GM18873 (cell line): ENCODE results near the gene KCNJ4.

Experiments
- ATAC-seq: cut with Tn5 transposase; IDR thresholded peaks from one replicate; pipeline ENCODE4 v1.9.1; 2021; ENCODE audit warnings: mild to moderate bottlenecking, moderate library complexity, moderate number of reproducible peaks; ENCODE audit not compliant: unreplicated experiment, low FRiP score

The KCNJ4 gene

DNA sequence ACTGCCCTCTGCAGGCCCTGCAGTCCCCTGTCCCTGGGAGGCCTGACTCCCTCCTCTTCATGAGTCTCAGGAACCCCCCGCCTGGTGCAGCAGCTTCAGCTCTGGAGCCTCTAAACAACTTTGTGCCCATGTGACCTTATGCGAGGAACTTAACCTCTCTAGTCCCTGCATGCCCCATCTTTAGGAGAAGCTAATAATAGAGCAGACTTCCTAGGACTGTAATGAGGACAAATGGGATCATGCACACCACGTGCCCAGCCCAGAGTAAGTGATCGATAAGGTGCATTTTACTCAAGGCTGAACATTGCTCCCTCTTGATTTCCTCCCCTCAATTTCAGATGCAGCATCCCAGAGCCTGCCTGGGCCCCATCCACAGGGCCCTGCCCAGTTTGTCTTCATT lies 19.0 kb downstream of the KCNJ4 start:
- ATAC-seq: no peak

DNA sequence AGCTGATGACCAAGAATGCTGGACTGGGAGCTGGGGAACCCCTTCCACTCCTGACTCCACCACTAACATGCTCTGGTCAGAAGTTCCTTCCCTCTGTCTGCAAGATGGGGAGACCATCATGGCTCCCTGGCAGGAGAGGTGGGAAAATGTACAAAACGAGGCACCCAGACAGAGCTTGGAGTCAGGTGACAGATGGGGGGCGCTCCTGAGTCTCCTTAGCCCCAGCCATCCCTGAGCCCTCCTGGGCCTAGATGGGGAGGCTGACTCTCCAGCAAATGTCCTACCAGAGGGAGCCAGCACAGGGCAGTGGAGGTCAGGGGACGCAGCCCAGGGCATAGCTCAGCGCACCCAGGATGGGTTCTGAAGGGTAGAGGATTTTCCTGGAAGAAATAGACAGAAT lies 20.0 kb downstream of the KCNJ4 start:
- no peak for ATAC-seq

DNA sequence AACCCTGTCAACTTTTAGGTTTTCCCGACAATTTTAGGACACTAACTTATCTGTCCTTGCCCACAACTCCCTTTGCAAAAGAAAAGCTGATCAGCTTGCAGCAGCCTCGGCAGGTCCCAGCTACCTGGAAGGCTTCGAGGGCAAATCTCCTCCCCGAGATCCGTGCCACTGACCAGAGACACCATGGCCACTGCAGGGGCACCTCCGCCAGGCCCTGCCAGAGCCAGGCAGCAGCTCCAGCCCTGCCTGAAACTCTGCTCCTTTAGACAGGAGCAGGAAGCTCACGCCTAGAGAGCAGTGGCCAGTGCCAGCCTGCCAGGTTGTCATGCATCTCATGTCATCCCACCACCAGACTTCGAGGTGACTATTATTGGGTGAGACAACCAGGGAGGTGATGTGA lies 21.1 kb downstream of the KCNJ4 start:
- ATAC-seq: no peak

DNA sequence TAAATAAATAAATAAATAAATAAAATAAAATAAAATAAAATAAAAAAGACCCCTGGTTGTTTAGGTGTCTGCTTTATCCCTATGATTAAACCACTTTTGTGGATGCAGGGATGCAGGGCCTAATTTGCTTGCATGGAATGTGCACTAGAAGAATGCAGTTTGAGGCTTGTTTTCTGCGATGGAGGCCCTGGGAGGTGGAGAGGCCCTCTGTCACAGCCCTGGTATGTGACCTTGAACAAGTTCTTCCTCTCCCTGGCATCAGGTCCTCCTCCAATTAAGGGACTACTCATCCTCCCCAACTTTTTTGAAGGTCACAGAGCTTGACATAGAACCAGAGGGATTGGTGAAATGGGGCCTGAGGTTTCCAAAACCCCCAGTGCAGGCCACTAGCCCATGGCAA lies 22.7 kb downstream of the KCNJ4 start:
- ATAC-seq: no peak

DNA sequence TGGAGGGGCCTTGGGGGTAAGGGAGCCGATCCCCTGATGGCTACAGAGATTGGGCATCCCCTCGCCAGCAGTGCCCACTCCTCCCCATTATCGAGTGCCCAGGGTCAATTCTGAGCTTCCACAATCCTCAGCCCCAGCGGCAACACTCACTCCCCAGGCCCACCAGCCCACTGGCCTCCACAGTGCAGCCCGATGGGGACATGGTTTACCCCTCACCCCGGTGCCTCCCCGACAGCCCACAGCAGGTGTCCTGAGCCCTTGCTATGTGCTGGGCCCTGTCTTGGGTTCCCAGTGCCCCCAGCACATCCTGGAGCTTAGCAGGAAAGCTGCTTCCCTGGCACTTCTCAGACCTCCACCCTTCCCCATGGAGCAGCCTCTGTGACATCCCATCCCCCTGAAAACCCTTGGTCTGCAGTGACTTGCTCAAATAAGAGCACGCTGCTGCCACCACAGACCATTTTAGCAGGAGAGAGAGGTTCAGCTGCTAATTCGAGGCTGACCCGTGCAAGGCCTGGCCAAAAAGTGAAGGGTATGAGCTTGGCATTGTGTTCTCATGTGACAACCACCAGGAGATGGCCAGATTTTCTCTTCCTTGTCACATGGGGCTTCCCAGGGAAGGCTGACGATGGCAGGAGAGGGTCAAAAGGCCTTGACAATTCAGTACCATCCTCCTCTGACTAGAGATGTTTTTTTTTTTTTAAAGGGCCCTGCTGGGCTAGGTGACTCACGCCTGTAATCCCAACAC lies 23.6 kb downstream of the KCNJ4 start:
- no peak for ATAC-seq

DNA sequence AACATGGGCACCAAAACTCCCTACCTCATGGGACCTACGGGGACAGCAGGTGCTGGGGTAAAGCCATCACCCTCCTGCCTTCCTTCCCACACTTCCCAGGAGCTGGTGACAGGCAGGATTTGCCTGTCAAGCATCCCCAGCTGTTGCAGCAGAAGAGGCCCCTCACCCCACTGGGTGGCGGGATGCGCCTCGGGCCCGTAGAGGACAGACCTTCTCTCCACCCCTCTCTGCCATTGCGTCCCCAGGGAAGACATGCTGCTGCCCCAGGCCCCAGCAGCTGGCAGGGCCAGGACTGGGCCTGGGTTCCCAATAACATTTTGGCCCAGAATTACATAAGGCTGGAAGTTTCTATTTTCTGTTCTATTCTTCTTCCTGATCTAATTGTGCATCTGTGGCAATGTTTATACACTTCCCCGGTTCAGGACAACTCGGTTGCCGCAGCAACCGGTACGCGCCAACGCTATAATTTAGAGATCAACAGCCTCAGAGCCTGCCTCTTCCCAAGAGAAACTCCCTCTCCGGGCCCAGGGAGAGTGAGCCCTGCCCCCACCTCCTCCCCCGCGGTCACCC lies 25.4 kb downstream of the KCNJ4 start:
- no peak for ATAC-seq

DNA sequence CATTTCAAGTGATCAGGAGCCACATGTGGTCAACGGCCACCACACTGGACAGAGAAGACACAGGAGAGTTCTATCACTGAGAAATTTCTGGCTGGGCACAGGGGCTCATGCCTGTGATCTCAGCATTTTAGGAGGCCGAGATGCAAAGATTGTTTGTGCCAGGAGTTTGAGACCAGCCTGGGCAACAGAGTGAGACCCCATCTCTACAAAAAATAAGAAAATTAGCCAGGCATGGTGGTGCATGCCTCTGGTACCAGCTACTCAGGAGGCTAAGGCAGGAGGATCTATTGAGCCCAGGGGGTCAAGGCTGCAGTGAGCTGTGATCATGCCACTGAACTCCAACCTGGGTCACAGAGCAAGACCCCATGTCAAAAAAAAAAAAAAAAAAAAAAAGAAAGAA lies 26.3 kb downstream of the KCNJ4 start:
- no peak for ATAC-seq

DNA sequence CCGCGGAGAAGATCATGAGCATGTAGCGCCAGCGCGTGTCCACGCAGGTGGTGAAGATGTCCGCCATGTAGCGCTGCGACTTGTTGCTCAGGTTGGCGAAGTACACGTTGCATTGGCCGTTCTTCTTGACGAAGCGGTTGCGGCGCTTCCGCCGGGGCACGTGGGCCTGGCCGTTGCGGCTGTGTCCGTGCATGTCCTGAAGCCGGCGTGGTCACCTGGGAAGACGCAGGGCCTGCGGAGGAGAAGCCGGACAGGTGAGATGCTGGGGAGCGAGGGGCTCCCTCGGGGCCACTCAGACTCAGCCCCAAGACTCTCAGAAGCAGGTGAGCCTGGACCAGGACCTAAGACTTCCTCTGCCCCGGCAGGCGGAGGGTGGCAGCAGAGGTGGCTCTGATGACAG lies 27.1 kb downstream of the KCNJ4 start:
- ATAC-seq: no peak

DNA sequence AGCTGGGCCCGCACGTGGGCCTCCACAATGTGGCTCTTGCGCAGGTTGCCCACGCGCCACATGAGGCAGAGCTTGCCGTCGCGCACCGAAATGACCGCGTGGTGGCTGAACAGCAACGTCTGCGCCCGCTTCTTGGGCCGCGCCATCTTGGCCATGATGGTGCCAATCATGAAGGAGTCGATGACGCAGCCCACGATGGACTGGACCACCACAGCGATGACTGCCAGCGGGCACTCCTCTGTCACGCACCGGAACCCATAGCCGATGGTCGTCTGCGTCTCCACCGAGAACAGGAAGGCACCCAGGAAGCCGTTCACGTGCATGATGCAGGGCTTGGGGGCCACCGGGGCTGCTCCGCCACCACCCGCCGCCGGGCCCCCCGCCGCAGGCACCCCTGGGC lies 27.5 kb downstream of the KCNJ4 start:
- no peak for ATAC-seq

DNA sequence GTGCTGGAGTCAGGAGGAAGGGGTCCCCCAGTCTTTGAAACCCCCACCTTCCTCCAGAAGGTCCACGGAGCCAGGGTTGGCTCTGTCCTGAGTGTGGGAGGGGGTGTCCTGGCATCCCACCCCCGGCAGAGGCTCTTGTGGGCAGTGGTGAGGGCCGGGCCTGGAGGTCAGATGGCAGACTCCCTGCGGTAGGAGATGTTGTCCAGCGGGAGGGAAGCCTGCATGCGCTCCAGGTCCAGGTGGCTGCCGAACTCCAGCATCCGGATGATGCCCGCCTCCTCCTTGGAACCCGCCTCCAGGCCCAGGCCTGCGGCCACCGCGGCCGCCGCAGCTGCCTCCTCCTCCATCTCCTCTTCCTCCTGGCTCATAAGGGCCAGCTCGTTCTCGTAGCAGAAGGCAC lies 28.4 kb downstream of the KCNJ4 start:
- no peak for ATAC-seq

DNA sequence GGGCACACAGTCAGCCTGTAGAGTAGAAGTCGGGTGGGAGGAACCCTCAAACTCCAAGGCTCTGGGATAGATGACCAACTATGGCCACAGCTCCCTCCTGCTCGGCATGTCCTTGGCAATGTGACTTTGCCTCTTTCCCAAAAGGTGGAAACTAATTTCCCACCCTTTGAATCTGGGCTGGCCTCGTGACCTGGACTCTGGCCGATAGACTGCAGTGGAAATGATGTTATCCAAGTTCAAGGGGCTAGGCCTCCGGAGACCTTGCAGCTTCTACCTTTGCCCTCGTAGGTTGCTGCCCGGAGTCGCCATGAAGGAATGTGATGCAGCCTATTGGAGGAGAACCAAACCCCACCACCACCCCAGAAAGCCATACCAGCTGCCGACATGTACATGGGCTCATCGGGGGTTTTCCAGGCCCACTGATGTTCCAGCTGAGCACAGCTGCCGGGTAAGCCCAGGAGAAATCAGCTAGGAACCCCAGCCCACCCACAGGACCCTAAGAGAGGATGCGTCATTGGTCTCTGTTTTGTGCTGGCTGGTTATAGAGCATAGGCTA lies 30.4 kb downstream of the KCNJ4 start:
- no peak for ATAC-seq

DNA sequence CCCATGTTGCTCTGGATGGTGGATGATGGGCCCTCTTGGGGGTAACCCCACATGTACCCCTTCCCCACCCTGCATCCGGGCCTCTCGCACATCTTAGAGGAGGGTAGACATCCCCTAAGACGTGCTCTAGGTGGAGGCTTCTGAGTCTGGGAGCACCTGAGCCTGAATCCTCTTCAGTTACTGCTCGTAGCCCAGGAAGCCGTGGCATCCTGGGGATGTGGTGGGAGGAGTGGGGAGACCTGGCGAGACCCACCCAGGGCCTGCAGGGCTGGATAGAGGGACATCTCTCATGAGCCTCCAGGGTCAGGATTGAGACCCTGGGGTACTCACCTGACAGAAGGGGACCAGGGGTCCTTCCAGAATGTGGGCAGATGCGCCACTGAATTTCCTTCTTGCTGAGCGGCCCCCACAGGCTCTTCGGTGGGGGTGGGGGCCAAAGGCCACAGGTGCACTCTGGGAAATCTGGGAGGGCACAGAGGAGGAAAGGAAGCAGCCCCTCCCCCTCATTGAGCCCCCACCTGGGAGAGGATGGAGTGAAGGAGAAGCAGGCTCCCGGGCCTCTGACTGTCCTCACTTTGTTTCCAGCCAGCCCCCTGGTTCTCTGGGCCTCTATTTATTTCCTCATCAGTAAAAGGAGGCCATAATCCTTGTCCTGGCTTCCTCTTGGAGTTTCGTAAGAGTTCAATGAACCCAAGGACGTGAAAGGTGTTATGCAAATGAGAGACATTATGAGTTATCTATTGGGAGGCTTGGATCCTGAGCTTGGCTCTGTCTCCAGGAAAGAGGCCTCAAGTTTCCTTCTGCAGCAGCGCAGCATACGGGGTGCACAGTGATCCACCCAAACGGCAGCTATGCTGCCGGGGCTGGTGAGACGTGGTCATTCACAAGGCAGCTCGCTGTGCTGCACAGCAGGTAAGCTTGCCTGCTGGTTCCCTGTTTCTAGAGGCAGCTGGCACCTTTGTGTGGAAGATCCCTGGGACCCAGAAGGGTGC lies 31.2 kb downstream of the KCNJ4 start:
- ATAC-seq: no peak

DNA sequence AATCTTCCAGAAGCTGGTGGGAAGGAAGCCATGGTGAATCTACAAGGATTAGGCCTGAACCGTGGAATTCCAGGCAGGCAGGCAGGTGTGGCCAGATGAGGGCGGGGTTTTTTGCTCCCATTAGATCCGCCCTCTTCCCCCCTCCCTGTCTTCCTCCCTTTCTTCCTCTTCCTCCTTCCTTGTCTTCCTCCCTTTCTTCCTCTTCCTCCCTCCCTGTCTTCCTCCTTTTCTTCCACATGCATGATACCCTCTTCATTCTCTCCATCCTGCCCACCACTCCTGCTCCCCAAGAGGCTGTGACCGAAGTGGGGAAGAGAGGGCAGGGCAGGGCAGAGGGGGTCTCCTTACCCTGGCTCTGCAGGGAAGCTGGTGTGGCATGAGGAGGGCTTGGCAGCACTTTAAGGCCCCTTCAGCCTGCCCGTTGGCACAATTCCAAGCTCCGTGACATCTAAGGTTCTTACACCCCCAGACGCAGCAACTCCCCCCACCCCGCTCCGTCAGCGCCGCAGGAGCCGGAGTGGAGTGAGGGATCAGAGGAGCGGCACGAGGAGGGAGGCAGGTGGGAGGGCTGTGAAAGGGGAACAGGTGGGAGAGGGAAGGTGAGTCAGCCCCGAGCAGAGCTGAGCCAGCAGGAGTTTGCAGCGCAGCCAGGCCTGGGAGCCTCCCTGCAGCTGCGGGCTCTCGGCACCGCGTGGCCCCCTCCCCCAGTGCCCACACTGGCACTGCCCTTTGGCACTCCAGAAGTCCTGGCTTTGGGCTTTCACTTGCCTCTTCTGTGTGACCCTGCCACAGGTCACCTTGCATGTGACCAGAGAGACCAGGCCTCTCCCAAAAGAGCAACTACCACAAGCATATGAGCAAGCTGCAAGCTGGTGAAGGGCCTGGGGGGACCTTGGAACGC lies 32.1 kb downstream of the KCNJ4 start:
- no peak for ATAC-seq

DNA sequence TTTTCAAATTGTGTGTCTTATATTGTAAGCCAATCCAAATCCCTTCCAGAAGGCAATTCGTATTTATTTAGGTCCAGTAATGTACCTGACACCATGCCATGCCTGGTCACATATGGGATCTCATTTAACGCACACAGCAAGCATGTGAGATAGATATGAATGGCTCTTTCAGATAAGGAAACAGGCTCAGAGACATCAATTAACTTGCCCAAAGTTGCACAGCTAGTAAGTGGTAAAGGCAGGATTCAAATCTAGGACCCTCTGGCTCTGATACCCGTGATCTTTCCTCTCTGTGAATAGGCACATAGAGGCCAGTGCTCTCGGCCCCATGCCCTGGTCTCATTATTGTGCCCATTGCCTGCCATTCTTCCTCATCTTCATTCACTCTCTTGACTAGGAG lies 34.3 kb downstream of the KCNJ4 start:
- ATAC-seq: no peak

DNA sequence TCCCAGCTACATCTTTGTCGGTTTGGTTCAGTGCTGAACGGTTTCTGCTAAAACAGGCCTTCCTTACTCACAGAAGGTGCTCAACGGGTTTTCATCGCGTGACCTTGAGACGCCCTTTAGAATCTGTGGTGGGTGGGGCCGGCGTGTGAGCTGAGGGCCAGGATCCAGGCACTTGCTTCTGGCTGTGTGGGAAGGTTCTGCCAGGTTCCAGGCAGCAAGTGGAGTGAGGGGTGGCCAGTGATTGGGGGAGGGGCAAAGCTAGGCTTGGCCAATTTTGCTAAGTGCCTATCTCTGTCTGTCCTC lies 35.2 kb downstream of the KCNJ4 start:
- no peak for ATAC-seq

DNA sequence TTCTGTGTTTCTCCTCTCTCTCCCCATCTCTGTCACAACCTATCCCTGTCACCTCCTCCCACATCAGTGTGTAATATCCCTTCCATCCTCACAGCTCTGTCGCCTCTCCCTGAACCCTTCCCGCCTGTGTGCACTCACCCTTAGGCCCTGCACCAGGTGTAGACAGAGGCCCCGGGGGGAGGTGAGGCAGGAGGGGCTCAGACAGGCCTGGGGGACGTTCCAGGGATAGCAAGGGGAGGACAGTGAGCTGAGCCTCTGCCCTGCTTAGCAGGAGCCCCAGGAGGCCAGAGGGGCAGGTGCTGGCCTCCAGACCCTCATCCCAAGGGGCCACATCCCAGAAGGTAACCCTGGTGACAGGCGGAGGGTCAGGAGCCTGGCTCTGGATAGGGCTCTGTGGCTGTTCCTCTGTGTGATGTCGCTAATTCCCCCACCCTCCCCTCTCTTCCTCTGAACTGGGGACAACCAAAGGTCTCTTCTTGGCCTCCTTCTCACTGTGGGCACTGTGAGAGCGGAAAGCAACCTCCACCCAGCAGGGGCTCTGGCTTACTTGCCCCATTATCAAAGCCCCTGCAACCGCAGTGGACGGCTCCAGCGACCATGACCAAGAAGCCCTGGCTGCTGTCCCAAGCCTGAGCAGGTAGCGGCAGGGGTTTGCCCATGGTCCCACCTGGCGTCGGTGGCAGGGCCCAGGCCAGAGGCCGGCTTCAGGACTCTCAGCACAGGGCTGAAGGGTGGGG lies 35.7 kb downstream of the KCNJ4 start:
- no peak for ATAC-seq

DNA sequence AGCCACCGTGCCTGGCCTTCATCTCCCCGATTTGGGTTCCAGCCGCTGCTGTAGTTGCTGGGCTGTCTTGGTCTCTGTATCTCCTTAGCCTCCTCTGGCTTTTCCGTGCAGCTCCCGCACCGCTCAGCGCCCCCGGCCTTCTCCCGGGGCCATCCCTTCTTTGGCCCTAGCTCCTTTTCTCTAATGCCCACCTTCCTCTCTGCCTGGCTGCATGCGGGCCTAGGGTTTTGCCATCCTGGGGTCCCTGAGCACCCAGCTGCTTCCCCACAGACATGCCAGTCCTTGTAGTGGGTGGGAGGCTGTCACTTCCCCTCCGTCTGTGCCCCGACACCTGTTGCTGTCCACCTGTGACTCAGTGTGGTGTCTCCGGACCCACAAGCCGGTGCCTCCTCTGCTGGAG lies 36.4 kb downstream of the KCNJ4 start:
- ATAC-seq: no peak

DNA sequence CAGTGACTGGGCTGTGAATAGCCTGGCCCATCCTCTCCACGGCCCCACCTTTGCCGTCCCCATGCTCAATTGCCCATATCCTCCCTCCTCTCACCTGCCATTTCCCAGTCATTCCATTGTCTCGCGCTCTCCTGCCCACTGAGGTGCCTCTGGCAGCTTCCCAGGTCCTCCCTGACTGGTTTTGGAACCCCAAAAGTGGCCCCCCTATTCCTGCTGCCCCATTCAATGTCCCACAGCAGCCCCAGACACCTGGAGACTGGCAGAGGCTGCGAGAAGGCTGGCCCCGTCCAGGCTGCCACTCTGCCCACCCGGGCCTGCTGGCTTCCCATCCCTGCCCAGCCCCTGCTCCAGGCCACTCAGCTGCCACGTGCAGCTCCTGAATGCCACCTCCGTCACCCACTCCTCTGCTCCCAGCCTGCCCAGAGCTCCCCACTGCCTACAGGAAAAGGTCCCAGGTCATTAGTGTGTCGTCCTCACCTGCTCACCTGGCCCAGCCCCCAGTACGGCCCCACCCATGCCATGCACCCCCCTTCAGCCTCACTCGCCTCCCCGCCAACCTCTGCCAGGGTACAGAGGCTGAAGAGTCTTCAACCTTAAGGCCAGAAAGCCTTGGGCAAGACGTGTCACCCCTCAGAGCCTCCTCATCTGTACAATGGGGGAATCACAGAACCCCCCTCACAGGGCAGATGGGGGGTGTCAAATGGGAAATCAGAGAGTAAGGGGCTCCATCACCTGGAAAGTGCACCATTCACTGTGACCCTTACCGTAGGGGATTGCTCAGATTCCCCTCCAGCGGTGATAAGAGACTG lies 37.5 kb downstream of the KCNJ4 start:
- no peak for ATAC-seq
